HepG2 (cell line): ENCODE data around the gene SLC35E4. TPM values are rescaled to one million over a fixed set of nuclear protein-coding genes. Genes with fewer than 3 reads are reported as not detected.

Experiments used
- BHLHE40 ChIP-seq: IDR thresholded peaks from 2 replicates; pipeline ENCODE4 v1.6.1; 2011; ENCODE audit warnings: low read length, improper control_type of control experiment
- NCOA5 ChIP-seq: sonication (generic); formaldehyde crosslinking; IDR thresholded peaks from 2 replicates; pipeline ENCODE4 v1.4.0; 2020; ENCODE audit warnings: missing genetic modification reagents
- NFKB2 ChIP-seq: sonication (generic); formaldehyde crosslinking; IDR thresholded peaks from 2 replicates; pipeline ENCODE4 v1.4.0; 2020; ENCODE audit warnings: missing genetic modification reagents, borderline replicate concordance
- PHF20 ChIP-seq: sonication (generic); formaldehyde crosslinking; IDR thresholded peaks from 2 replicates; pipeline ENCODE4 v1.5.0; 2020; ENCODE audit warnings: mild to moderate bottlenecking, missing genetic modification reagents
- PHF8 ChIP-seq: sonication (generic); formaldehyde crosslinking; IDR thresholded peaks from 2 replicates; pipeline ENCODE4 v1.5.0; 2020; ENCODE audit warnings: missing genetic modification reagents
- RARA ChIP-seq: IDR thresholded peaks from 2 replicates; pipeline ENCODE4 v1.6.1; 2016; ENCODE audit warnings: missing genetic modification reagents, missing compliant biosample characterization
- RFX1 ChIP-seq: fragments of 450-650 bp; IDR thresholded peaks from 2 replicates; pipeline ENCODE4 v1.6.1; 2017
- SMYD3 ChIP-seq: sonication (generic); formaldehyde crosslinking; IDR thresholded peaks from 2 replicates; pipeline ENCODE4 v1.8.1; 2023; ENCODE audit warnings: mild to moderate bottlenecking, missing genetic modification reagents
- TAF1 ChIP-seq: sonication (generic); formaldehyde crosslinking; IDR thresholded peaks from 2 replicates; pipeline ENCODE4 v1.4.0; 2020; ENCODE audit warnings: missing genetic modification reagents
- TEAD3 ChIP-seq: optimal IDR thresholded peaks from 2 replicates; pipeline ENCODE3; 2016; ENCODE audit warnings: borderline replicate concordance
- ZFP36L1 ChIP-seq: sonication (generic); formaldehyde crosslinking; IDR thresholded peaks from 2 replicates; pipeline ENCODE4 v1.8.0; 2022; ENCODE audit warnings: mild to moderate bottlenecking, missing genetic modification reagents, moderate library complexity
- ZNF382 ChIP-seq: sonication (generic); formaldehyde crosslinking; IDR thresholded peaks from 2 replicates; pipeline ENCODE4 v1.5.0; 2020; ENCODE audit warnings: missing genetic modification reagents, mild to moderate bottlenecking, borderline replicate concordance
- ZNF788 ChIP-seq: sonication (generic); formaldehyde crosslinking; IDR thresholded peaks from 2 replicates; pipeline ENCODE4 v1.5.0; 2020; ENCODE audit warnings: mild to moderate bottlenecking, missing genetic modification reagents, borderline replicate concordance
- ZZZ3 ChIP-seq: sonication (generic); formaldehyde crosslinking; IDR thresholded peaks from 2 replicates; pipeline ENCODE4 v1.4.0; 2020; ENCODE audit warnings: missing genetic modification reagents, mild to moderate bottlenecking, borderline replicate concordance
- polyA plus RNA-seq, 8 experiments: library from polyadenylated mRNA; depleted of rRNA in 3 of 8; stranded (reverse) in 7 of 8; unstranded in 1 of 8; fragments of >200 nt; fragmentation: Illumina TruSeq in 4 of 8; extraction: Trizol in 4 of 8; gene quantifications; 2 replicates each; pipeline versions ENCODE4 v1.2.1 to v1.2.3, GENCODE V29; 2011 to 2016; ENCODE audit warnings: low read depth in 4 of 8, missing spikeins in 1 of 8, mixed read lengths in 1 of 8; ENCODE audit not compliant: insufficient read depth in 1 of 8
- total RNA-seq, 5 experiments: library from RNA; depleted of rRNA; stranded (reverse); fragments of >200 nt; fragmentation: Illumina TruSeq; extraction: Trizol; gene quantifications; 2 replicates each; pipeline ENCODE4 v1.2.3, GENCODE V29; 2016; ENCODE audit warnings: low read depth in 1 of 5
- TF ChIP-seq, protein P1 (sequence below): sonication (generic); formaldehyde crosslinking; IDR thresholded peaks from 2 replicates; pipeline ENCODE4 v1.5.0; 2020; ENCODE audit warnings: mild to moderate bottlenecking, missing genetic modification reagents, borderline replicate concordance
- TF ChIP-seq, protein P2 (sequence below): sonication (generic); formaldehyde crosslinking; IDR thresholded peaks from 2 replicates; pipeline ENCODE4 v1.5.0; 2020; ENCODE audit warnings: missing genetic modification reagents
- TF ChIP-seq, protein P3 (sequence below): IDR thresholded peaks from 2 replicates; pipeline ENCODE4 v1.6.1; 2016; ENCODE audit warnings: mild to moderate bottlenecking, missing biosample characterization, missing genetic modification reagents
- TF ChIP-seq, protein P4 (sequence below): IDR thresholded peaks from 2 replicates; pipeline ENCODE4 v1.6.1; 2016; ENCODE audit warnings: missing compliant biosample characterization, missing genetic modification reagents, borderline replicate concordance
- TF ChIP-seq, protein P5 (sequence below): IDR thresholded peaks from 2 replicates; pipeline ENCODE4 v1.6.1; 2016; ENCODE audit warnings: missing genetic modification reagents, missing compliant biosample characterization
- TF ChIP-seq, protein P6 (sequence below): sonication (generic); formaldehyde crosslinking; IDR thresholded peaks from 2 replicates; pipeline ENCODE4 v1.4.0; 2020; ENCODE audit warnings: mild to moderate bottlenecking, missing genetic modification reagents

SLC35E4 gene
- total and polyA plus RNA-seq, 2 of the 13 experiments (the other 11 are each of a cell fraction or from before 2014, with no cell fraction given) = 0.07 to 0.15 TPM

DNA sequence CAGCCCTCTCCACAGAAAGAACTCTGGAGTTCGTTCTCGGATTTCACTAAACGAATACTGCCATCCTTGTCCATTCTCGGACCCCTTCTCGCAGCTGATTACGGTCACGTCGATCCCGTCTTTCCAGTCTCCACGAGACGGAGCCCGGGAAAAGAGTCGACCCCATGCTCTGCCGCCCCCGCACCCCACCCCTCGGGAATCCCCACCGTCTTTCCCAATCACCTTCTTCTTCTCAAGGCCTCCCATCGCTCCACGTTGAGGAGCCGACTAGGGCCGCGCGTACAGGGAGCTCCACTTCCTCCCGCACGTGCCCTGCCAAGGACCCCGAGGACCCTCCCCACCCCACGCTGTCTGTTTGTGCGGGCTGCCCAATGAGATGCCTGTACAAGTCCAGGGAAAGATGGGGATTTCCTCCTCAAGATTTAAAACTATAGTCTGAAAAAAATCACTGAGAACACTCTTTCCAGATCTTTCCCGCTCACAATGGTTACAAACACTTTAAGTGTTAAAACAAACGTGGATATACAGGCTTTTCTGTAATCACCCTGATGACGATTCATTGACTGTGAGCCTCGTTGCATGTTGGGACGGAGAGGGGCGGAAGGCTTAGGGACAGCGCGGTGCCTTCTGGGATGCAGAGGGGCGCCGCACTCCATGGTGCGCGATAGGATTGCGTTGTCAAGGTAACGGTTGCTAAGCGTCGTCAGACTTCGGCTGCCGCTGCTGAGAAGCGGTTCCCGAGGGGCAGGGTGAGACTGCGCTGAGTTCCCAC is 43.8 kb upstream of the SLC35E4 start, which contains the start of gene PES1 (continued):
- TF ChIP-seq, protein P1, sequence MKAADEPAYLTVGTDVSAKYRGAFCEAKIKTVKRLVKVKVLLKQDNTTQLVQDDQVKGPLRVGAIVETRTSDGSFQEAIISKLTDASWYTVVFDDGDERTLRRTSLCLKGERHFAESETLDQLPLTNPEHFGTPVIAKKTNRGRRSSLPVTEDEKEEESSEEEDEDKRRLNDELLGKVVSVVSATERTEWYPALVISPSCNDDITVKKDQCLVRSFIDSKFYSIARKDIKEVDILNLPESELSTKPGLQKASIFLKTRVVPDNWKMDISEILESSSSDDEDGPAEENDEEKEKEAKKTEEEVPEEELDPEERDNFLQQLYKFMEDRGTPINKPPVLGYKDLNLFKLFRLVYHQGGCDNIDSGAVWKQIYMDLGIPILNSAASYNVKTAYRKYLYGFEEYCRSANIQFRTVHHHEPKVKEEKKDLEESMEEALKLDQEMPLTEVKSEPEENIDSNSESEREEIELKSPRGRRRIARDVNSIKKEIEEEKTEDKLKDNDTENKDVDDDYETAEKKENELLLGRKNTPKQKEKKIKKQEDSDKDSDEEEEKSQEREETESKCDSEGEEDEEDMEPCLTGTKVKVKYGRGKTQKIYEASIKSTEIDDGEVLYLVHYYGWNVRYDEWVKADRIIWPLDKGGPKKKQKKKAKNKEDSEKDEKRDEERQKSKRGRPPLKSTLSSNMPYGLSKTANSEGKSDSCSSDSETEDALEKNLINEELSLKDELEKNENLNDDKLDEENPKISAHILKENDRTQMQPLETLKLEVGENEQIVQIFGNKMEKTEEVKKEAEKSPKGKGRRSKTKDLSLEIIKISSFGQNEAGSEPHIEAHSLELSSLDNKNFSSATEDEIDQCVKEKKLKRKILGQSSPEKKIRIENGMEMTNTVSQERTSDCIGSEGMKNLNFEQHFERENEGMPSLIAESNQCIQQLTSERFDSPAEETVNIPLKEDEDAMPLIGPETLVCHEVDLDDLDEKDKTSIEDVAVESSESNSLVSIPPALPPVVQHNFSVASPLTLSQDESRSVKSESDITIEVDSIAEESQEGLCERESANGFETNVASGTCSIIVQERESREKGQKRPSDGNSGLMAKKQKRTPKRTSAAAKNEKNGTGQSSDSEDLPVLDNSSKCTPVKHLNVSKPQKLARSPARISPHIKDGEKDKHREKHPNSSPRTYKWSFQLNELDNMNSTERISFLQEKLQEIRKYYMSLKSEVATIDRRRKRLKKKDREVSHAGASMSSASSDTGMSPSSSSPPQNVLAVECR (CRISPR knock-in tag) = peak; percentile 94
- TF ChIP-seq, protein P2, sequence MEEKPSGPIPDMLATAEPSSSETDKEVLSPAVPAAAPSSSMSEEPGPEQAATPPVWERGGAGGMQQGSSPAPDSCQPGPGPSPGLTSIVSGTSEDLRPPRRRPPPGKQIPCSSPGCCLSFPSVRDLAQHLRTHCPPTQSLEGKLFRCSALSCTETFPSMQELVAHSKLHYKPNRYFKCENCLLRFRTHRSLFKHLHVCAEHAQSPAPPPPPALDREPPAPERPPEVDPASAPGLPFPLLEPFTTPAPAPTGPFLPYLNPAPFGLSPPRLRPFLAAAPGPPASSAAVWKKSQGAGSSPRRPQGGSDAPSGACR (CRISPR knock-in tag) = 0 out of 2 replicates have a peak, but pooled peaks have one; percentile 46
- TF ChIP-seq, protein P3, sequence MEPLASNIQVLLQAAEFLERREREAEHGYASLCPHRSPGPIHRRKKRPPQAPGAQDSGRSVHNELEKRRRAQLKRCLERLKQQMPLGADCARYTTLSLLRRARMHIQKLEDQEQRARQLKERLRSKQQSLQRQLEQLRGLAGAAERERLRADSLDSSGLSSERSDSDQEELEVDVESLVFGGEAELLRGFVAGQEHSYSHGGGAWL (CRISPR knock-in tag) = peak; percentile 74; the same call in 1 of the 2 replicates
- 0 out of 2 replicates have a peak, but pooled peaks have one; percentile 35 for TF ChIP-seq NFKB2 (CRISPR knock-in tag)
- TF ChIP-seq RFX1 = peak; percentile 99
- TF ChIP-seq BHLHE40 = peak; percentile 99
- peak; percentile 44; the same call in 1 of the 2 replicates for TF ChIP-seq ZZZ3
- TF ChIP-seq NCOA5 (CRISPR knock-in tag) = no peak
- TF ChIP-seq, protein P4, sequence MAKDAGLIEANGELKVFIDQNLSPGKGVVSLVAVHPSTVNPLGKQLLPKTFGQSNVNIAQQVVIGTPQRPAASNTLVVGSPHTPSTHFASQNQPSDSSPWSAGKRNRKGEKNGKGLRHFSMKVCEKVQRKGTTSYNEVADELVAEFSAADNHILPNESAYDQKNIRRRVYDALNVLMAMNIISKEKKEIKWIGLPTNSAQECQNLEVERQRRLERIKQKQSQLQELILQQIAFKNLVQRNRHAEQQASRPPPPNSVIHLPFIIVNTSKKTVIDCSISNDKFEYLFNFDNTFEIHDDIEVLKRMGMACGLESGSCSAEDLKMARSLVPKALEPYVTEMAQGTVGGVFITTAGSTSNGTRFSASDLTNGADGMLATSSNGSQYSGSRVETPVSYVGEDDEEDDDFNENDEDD (CRISPR knock-in tag) = peak; percentile 24; the same call in 1 of the 2 replicates
- TF ChIP-seq, protein P5, sequence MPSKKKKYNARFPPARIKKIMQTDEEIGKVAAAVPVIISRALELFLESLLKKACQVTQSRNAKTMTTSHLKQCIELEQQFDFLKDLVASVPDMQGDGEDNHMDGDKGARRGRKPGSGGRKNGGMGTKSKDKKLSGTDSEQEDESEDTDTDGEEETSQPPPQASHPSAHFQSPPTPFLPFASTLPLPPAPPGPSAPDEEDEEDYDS = peak; percentile 26; the same call in 1 of the 2 replicates
- TF ChIP-seq TAF1 (CRISPR knock-in tag) = peak; percentile 39; the same call in 1 of the 2 replicates
- TF ChIP-seq SMYD3 = no peak
- TF ChIP-seq PHF20 = peak; percentile 72
- TF ChIP-seq, protein P6, sequence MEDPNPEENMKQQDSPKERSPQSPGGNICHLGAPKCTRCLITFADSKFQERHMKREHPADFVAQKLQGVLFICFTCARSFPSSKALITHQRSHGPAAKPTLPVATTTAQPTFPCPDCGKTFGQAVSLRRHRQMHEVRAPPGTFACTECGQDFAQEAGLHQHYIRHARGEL (CRISPR knock-in tag) = no peak
- peak; percentile 71; the same call in 1 of the 2 replicates for TF ChIP-seq ZFP36L1 (CRISPR knock-in tag)
- TF ChIP-seq ZNF788 (CRISPR knock-in tag) = peak; percentile 55; the same call in 1 of the 2 replicates
- TF ChIP-seq TEAD3 (CRISPR knock-in tag) = no peak
- no peak for TF ChIP-seq ZNF382 (CRISPR knock-in tag)
- TF ChIP-seq PHF8 (CRISPR knock-in tag) = peak; percentile 73
- 0 out of 2 replicates have a peak, but pooled peaks have one; percentile 7 for TF ChIP-seq RARA (CRISPR knock-in tag)
